H1 (cell line): ENCODE measurements around the gene YIF1A. TPM values are rescaled to one million over a fixed set of nuclear protein-coding genes. Genes with fewer than 3 reads are reported as not detected.

Experiments used
- ATF2 ChIP-seq: IDR thresholded peaks from 2 replicates; pipeline ENCODE4 v1.6.1; 2012; ENCODE audit warnings: low read length, inconsistent platforms
- BCL11A ChIP-seq, 2 experiments: IDR thresholded peaks; one replicate each; pipeline ENCODE4 v1.6.1; 2011; ENCODE audit warnings: low read depth in 2 of 2, low read length in 2 of 2, mild to moderate bottlenecking in 2 of 2
- CHD7 ChIP-seq: fragments of 300-600 bp; sonication (generic); IDR thresholded peaks from 2 replicates; pipeline ENCODE4 v1.7.1; 2012; ENCODE audit warnings: low read length, moderate library complexity, mild to moderate bottlenecking, inconsistent platforms; ENCODE audit not compliant: insufficient replicate concordance
- KDM5A ChIP-seq: fragments of 200-600 bp; IDR thresholded peaks from 2 replicates; pipeline ENCODE4 v1.7.1; 2012; ENCODE audit warnings: mild to moderate bottlenecking, low read length, inconsistent platforms, mixed read lengths
- RFX5 ChIP-seq: IDR thresholded peaks from 2 replicates; pipeline ENCODE4 v1.6.1; 2011; ENCODE audit warnings: low read depth, low read length, improper control_type of control experiment, borderline replicate concordance
- ZNF274 ChIP-seq: IDR thresholded peaks from 2 replicates; pipeline ENCODE4 v1.7.0; 2012; ENCODE audit warnings: low read length, borderline replicate concordance; ENCODE audit errors: extremely low read depth
- polyA plus RNA-seq, 7 experiments: library from polyadenylated mRNA; depleted of rRNA in 3 of 7; stranded (reverse) in 5 of 7; unstranded in 2 of 7; fragments of >200 nt in 5 of 7; fragments of 200-250 nt in 2 of 7; gene quantifications; 1 replicate in 5 of 7; 2 replicates in 1 of 7; 4 replicates in 1 of 7; pipeline versions ENCODE4 v1.2.1 to v1.2.3, GENCODE V29; 2011 to 2013; ENCODE audit warnings: missing spikeins in 2 of 7, mixed read lengths in 2 of 7
- total RNA-seq: library from RNA; stranded (reverse); fragmentation: NEBNext Ultra II Directional; extraction: Animal tissue kit (Norgen Biotek cat#: 25700); gene quantifications from 2 replicates; pipeline ENCODE4 v1.2.1, GENCODE V29; 2021

YIF1A gene
- total and polyA plus RNA-seq, 2 of the 8 experiments (the other 6 are each of a cell fraction or from before 2014, with no cell fraction given) = 70.1 to 178 TPM

GRCh38 chr11:66336234-66337102 is 47.5 kb upstream of the YIF1A start, which contains the start of gene RIN1 (continued):
- TF ChIP-seq CHD7 = no peak
- TF ChIP-seq BCL11A (IDR thresholded peaks at IDR 0.05; ENCODE audit: low read depth in 2 of 2, low read length in 2 of 2) = no peak
- no peak for TF ChIP-seq ZNF274
- TF ChIP-seq RFX5 = no peak
- no peak for TF ChIP-seq KDM5A
- no peak for TF ChIP-seq ATF2
